ENCODE data around the gene TMCO4. TPM values are rescaled to one million over a fixed set of nuclear protein-coding genes. Genes with fewer than 3 reads are reported as not detected.
A peak's percentile ranks its signal among the peaks of the same experiment; 100 is the strongest.

Gene TMCO4
- total and polyA plus RNA-seq, 2 donors (not counting 1 experiment from before 2014, with no cell fraction given), result 21.7 to 31.3 TPM

GRCh38 chr1:19664453-19665185, 135.1 kb downstream of the TMCO4 start, which contains the start of gene HTR6:
TSS of gene HTR6 (plus strand) at chr1:19664875. CDS start at chr1:19665754, 879 bp downstream.
- H3K4me2 ChIP-seq (replicated peaks; ENCODE audit: low read depth, low read length, poor library complexity, severe bottlenecking), result peak within 1 kb of the TSS; percentile 72
- 3% methylated on average over 80 of the region's 80 CpGs for whole genome bisulfite sequencing (ENCODE audit: insufficient coverage)
- peaks cover 0 to 8% (median 0%) of the 10 kb centered on the region in 3 donors for H3K9me3 ChIP-seq (ENCODE audit: control extremely low read depth in 1 of 3, control insufficient read depth in 2 of 3, insufficient read depth in 1 of 3, low read length in 2 of 3)
- Mint-ChIP-seq H3K4me3 (peak within 1 kb of the TSS; percentile 70), H3K27ac (no peak within 1 kb of the TSS), H3K27me3 (peaks cover 60% of the 10 kb centered on the region), H3K9me3 (ENCODE audit: insufficient read depth) (no peaks in the 10 kb centered on the region), H3K4me1 (peaks cover 19% of the 10 kb centered on the region)
- no peak for DNase-seq
- H3K27me3 ChIP-seq (replicated peaks in 1 of 4; ENCODE audit: control extremely low read depth in 1 of 4, control insufficient read depth in 3 of 4, insufficient read depth in 4 of 4, low read length in 3 of 4), result peaks cover 0 to 45% (median 7%) of the 10 kb centered on the region in 4 experiments
- H3K4me1 ChIP-seq (ENCODE audit: control insufficient read depth in 2 of 2, insufficient read depth in 2 of 2, low read length in 2 of 2), result peaks cover 21 to 22% of the 10 kb centered on the region in 2 donors
- ChIA-PET POLR2A (no interaction called here), CTCF (no interaction called here)
- H3K36me3 ChIP-seq (replicated peaks in 1 of 2; ENCODE audit: control extremely low read depth in 1 of 2, control insufficient read depth in 1 of 2, extremely low read depth in 1 of 2, insufficient read depth in 2 of 2, low read length in 1 of 2), result no peaks in the 10 kb centered on the region
- H4K20me1 ChIP-seq (ENCODE audit: control insufficient read depth, insufficient read depth, low read length, poor library complexity, severe bottlenecking), result no peaks in the 10 kb centered on the region
- TF ChIP-seq EZH2 (IDR thresholded peaks at IDR 0.05; ENCODE audit: borderline replicate concordance, insufficient read depth, low read depth, low read length, poor library complexity, severe bottlenecking) (no peak), CTCF (IDR thresholded peaks at IDR 0.05) (no peak)
- H3K4me3 ChIP-seq (ENCODE audit: control extremely low read depth in 1 of 5, extremely low read depth in 1 of 5, insufficient read depth in 1 of 5, low read depth in 2 of 5, low read length in 4 of 5), result peak within 1 kb of the TSS in 2 of 5 experiments; percentile 19 to 23
- H3K9ac ChIP-seq (ENCODE audit: low read length), result no peak within 1 kb of the TSS
- intact Hi-C loops (cut with micrococcal nuclease), result no loop called here
- no peak within 1 kb of the TSS for H3K27ac ChIP-seq (ENCODE audit: low read length in 2 of 2)
- ATAC-seq (ENCODE audit: low read depth), result no peak
- H3K79me2 ChIP-seq (ENCODE audit: control insufficient read depth, insufficient read depth, low read length), result no peaks in the 10 kb centered on the region
- H2AFZ ChIP-seq (ENCODE audit: insufficient read depth, low read depth, low read length, poor library complexity, severe bottlenecking), result peak within 1 kb of the TSS; percentile 28

- Histone ChIP-seq H3K4me2 (replicated peaks; ENCODE audit: low read depth, low read length, poor library complexity, severe bottlenecking) (no peak overlapping the region), H3K36me3 (replicated peaks in 1 of 2; ENCODE audit: control extremely low read depth in 1 of 2, control insufficient read depth in 1 of 2, extremely low read depth in 1 of 2, insufficient read depth in 2 of 2, low read length in 1 of 2) (no peaks in the 10 kb centered on the region), H4K20me1 (ENCODE audit: control insufficient read depth, insufficient read depth, low read length, poor library complexity, severe bottlenecking) (no peaks in the 10 kb centered on the region), H3K9ac (ENCODE audit: low read length) (no peak overlapping the region), H3K9me3 (ENCODE audit: control extremely low read depth in 1 of 3, control insufficient read depth in 2 of 3, insufficient read depth in 1 of 3, low read length in 2 of 3) (peaks cover 0 to 8% (median 0%) of the 10 kb centered on the region in 3 donors), H3K79me2 (ENCODE audit: control insufficient read depth, insufficient read depth, low read length) (no peaks in the 10 kb centered on the region), H3K27ac (ENCODE audit: low read length in 2 of 2) (no peak overlapping the region), H3K4me1 (ENCODE audit: control insufficient read depth in 2 of 2, insufficient read depth in 2 of 2, low read length in 2 of 2) (peaks cover 22 to 23% of the 10 kb centered on the region in 2 donors), H3K4me3 (ENCODE audit: control extremely low read depth in 1 of 5, extremely low read depth in 1 of 5, insufficient read depth in 1 of 5, low read depth in 2 of 5, low read length in 4 of 5) (no peak overlapping the region), H3K27me3 (replicated peaks in 1 of 4; ENCODE audit: control extremely low read depth in 1 of 4, control insufficient read depth in 3 of 4, insufficient read depth in 4 of 4, low read length in 3 of 4) (peaks cover 0 to 32% (median 7%) of the 10 kb centered on the region in 4 experiments), H2AFZ (ENCODE audit: insufficient read depth, low read depth, low read length, poor library complexity, severe bottlenecking) (no peak overlapping the region)
- DNase-seq (no peak), ATAC-seq (ENCODE audit: low read depth) (no peak)
- TF ChIP-seq CTCF (IDR thresholded peaks at IDR 0.05) (no peak), EZH2 (IDR thresholded peaks at IDR 0.05; ENCODE audit: borderline replicate concordance, insufficient read depth, low read depth, low read length, poor library complexity, severe bottlenecking) (no peak)
- Mint-ChIP-seq H3K4me1 (peaks cover 19% of the 10 kb centered on the region), H3K9me3 (ENCODE audit: insufficient read depth) (no peaks in the 10 kb centered on the region), H3K27me3 (peaks cover 47% of the 10 kb centered on the region), H3K27ac (no peak overlapping the region), H3K4me3 (no peak overlapping the region)
- intact Hi-C loops (cut with micrococcal nuclease), result no loop called here
- POLR2A ChIA-PET, result interaction anchor here (0.6 kb wide), 1 partner anchor 56 kb away, joined by 3 read pairs; no protein-coding TSS in a partner anchor
- CTCF ChIA-PET, result interaction anchor here (0.7 to 4.2 kb wide), 29 partner anchors 9 to 1065 kb away, joined by 3 to 49 read pairs (median 4); no protein-coding TSS in a partner anchor
- WGBS (ENCODE audit: insufficient coverage), result 93% methylated on average over 3 of the region's 3 CpGs
Observed at GRCh38 chr1:19662313-19662712, 137.4 kb downstream of the TMCO4 start.

All from B cell (primary cell).